Measurements from ENCODE around the gene JMJD6.

Gene JMJD6

DNA sequence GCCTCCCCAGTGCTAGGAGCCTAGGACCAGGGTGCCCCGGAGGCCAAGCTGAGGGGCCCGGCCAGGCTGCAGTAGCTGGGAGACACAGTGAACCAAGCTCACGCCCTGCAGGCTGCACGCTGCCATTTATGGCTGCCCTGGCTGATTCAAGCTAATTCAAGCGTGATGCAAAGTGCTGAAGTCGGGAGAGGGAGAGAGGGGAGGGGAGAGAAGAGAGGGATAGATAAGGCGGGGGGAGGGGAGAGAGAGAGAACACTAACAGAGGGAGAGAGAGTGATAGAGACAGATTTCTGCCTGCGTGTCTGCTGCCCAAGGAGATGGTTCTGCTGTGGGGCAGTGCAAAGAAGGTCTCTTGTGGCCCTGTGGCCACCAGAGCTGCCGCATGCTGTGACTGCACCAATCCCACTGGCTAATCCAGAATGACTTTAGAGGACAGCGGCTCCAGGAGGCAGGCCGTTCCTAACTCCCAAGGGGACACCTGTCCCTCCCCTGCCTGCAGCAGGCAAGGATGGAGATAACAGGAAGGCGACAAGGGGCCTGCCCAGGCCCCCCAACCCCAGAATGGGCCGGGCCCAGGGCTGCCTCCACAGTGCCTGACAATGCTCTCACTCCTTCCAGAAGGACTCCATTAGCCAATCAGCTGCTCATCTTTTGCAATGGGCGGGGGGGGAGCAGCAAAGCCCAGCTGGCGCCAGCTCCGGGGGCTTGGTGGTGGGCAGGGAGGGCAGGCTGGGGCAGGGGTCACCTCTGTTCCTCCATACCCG, 28.5 kb downstream of the JMJD6 start:
- DNase-seq, result no peak

DNA sequence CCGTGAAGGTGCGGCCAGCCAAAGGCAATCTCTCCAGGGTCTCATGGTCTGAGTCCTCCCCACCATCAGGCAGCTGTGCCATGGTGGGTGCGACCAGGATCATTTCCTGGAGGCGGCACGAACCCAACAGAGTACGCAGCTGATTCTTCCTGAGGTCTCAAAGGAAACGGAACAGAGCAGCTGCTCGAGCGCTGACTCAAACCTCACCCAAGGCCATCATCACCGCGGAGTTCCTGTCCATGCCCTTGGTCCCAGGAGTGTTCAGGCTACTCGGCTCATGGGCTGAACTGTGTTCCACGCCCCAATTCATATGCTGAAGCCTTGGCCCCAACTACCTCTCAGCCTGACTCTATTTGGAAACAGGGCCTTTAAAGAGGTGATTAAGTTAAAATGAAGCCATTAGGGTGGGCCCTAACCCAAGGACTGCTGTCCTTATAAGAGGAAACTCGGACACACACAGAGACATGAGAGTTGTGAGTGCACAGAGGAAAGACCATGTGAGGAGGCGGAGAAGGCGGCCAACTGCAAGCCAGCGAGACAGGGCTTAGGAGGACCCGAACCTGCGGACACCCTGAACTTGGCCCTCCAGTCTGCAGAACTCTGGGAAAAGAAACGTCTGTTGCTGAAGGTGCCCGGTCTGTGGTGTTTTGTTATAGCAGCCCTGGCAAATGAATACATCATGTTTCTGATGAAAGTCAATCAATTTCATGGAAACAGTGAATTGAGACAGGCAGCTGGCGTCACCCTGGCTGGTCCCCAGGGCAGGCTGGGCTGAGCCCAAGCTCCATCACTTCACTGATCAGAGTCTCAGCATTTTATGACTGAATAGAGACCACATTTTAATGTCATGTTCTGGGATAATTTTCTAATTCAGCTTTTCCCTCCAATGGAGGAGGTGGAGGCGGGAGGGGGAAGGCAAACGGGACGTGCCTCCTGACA, 29.4 kb downstream of the JMJD6 start:
- DNase-seq, result peak; percentile 29

DNA sequence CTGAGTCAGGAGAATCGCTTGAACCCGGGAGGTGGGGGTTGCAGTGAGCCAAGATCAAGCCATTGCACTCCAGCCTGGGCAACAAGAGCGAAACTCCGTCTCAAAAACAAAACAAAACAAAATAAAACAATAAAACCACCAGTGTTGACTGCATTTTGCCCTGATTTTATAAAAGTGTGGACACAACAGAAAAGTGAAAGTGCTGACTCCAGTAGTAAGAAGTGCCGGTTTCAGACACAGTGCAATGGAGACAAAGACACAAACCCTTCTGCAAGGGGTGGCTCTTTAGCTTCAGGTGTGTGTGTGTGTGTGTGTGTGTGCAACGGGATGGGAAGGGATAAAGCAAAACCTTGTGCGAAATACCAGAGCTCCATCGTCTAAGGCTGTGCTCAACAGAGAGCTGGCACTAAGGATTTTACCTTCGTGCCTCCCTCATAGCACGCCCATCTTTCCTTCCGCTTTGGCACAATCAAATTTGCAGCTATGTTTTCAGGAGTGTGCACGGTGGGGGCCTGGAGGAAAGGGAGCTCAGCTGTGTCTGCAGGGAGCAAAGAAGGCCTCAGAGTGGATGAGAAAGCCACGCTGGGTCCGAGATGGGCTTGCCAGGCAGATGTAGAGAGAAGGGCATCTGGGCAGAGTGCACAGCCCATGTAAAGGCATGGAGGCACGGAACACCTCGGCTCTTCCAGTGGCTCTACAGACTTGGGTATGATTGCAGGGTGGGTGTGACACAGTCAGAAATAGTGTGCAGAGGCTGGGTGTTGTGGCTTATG, 31.2 kb downstream of the JMJD6 start:
- no peak for DNase-seq

DNA sequence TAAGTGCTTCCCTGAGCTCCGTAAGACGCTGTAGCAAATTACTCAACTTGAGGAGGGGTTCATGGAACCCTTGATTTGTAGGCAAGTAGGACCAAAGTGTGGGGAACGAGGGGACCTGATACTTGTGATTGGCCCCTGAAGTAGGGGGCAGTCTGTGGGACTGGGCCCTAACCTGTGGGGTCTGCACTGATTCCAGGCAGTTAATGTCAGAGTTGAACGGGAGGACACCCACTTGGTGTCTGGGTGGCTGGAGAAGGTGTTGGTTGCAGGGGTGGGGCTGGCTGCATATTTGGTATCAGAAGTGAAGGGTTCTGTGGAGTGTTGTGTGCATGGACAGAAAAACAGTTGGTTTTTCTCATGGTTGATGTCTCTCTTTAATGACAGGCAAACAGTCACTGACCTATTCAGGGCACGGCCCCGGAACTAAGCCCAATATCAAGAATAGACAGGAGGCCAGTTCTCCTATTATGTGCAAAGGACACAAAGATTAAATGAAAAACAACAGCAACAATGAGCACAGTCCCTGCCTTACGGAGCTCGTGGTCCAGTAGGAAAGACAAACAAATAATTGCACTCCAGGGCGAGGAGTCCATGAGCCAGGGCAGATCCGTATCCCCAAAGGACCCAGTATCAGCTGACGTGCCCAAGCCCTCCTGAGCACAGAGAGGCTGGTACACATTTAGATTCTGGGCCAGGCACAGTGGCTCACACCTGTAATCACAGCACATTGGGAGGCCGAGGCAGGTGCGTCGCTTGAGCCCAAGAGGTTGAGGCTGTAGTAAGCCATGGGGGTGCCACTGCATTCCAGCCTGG, 34.8 kb downstream of the JMJD6 start:
- no peak for DNase-seq

DNA sequence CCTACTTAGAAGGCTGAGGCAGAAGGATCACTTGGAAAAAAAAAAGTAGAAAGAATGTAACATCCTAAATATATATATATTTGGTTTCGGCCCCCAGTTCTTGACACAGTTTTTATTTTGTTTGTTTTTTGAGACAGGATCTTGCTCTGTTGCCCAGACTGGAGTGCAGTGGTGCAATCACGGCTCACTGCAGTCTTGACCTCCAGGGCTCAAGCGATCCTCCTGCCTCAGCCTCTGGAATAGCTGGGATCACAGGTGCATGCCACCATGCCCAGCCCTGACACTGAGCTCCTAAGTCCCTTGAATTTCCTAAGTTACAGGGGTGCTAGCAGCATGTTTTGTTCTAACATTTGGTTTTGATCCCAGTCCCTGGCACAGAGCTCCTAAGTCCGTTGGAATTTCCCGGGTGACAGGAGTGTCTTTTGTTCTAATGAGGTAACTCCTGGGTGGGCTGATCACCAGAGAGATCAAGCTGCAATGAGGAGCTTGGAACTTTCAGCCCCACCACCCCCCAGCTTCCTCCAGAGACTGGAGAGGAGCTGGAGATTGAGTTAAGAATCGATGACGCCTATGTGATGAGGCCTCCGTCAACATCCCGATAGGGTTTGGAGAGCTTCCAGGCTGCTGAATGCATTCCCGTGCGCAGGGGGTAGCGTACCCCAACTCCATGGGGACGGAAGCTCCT, 35.7 kb downstream of the JMJD6 start:
- no peak for DNase-seq

DNA sequence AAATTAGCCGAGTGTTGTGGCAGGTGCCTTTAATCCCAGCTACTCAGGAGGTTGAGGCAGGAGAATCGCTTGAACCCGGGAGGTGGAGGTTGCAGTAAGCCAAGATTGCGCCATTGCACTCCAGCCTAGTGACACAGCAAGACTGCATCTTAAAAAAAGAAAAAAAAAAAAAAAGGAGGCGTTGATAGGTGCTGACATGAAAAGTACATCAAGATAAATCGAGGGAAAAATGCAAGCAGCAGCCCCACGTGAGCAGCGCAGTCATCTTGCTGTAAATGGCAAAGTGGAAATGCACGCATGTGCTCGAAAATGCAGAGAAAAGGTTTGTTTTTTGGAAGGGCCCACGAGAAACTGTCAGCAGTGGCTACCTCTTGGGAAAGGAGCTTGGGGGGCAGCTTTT, 36.5 kb downstream of the JMJD6 start:
- DNase-seq, result no peak

DNA sequence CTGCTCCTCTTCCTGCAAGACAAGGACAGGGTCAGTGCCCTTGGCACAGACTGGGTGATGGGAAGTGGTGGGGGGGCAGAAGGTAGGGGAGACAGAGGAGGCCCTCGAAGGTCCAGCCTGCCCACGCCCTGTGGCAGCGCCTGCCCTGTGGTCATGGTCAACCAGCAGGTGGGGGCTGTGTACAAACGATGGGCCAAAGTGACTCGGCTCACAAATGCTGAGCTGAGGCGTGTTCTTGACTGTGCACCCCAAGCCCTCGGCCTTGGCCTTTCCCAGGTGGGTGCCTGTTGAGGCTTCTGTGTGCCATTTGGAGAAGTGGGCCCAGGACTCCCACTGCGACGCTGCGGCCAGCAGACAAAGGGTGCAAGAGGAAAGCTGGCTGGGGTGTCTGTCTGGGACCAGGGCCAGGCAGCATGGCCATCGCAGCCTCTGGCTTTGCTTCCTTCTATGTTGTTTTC, 38.2 kb downstream of the JMJD6 start:
- DNase-seq, result peak; percentile 40

DNA sequence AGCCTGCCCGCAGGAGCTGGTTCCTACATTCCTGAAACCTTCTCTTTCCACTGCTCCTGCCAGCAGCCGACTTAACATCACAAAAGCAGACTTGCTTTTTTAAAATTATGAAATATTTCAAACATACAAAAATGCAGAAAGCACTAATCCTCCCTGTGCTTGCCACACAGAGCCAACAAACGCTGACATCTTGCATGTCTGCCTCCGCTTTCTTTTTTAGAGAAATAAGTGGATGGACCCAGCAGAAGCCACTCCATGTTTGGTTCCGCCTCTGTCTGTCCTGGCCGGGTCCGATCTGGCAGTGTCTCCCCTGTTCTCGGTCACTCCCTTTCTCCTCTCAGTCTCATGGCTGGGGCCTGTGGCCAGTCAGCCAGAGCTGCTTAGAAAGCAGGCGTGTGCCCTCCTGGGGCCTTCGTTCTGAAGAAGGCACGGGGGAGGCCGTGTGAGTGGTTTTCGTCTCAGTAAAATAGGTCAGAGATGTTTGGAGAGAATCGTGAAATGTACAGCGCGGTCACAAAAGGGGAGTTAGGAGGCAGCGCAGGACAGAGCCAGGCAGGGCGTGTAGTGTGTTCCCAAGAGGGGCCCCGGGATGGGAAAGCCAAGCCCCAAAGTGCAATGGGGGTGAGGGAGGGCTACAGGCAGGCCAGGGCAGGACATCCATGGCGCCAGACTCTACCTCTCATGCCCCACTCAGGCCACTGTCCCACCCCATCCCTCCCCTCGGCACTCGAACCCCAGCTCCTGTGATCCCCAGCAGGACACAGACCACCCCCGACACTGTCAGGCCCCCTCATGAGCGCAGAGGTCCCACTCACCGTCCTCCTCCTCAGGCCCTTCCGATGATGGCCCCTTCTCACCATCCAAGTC, 38.9 kb downstream of the JMJD6 start:
- DNase-seq, result no peak

DNA sequence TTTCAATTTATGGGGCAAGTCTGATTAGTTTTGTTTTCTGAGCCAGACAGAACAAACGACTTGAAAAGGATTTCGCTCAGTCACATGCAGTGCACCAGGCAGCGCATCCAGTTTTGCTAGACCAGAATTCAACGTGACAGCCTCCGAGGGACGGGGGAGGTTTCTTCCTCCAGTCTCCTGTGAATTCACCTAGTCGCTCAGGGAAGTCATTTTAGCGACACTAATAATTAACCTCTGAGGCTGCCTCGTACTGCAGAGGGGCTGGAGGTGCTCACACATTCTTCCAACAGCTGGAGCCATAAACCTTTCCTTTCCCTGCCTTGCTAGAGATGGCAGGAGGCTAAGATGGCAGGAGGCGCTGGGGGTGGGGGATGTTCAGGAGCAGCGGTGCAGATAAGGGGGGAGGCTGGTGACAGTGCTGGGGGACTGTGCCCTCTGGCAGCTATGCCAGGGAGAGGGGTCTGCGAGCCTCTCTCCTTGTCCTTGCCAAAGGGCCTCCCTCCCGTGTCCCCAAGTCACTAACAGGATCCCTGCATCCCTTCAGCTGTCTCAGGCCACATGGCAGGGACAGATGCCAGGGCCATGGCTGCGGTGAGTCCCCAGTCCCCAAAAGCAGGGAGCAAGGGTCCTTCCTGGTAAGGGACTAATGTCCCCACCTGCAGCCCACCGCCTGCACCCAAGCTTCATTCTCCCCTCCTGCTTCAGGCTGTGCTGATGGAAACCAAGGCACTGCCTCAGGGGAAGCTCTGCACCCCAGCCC, 39.7 kb downstream of the JMJD6 start:
- DNase-seq, result no peak

DNA sequence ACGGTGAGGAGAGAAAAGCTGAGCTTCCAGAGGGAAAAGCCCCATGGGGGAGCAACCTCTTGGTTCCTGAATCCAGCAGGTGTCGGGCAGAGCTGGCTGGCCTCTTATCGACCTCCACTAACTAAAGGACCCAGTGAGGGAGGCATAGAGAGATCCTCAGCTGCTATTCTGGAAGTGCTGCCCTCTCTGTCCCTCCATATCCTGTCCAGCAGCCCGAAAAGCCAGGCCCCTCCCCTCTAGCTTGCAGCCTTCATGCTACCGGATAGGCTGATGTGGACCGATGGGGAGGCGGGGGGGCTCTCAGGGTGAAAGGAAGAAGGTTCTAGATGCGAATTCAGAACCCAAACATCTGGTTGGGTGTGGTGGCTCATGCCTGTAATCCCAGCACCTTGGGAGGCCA, 40.6 kb downstream of the JMJD6 start:
- DNase-seq, result no peak

DNA sequence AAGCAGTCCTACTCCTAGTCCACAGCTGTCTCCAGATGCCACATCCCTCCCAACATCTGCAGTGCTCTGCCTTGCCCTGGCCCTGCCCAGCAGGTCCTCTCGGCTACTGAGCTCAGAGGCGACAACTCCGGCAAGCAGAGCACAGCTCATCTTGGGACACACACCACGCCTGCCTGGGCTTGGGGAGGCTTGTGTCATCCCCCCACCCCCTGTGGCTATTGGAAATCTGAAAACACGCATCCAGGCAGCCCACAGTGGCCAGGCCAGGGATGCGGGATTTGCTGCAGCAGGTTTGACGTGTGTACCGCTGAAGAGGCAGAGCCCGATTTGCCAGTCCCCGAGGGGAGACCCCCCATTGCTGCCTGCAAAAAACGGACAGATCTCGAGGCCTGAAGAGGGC, 41.0 kb downstream of the JMJD6 start:
- DNase-seq, result no peak

DNA sequence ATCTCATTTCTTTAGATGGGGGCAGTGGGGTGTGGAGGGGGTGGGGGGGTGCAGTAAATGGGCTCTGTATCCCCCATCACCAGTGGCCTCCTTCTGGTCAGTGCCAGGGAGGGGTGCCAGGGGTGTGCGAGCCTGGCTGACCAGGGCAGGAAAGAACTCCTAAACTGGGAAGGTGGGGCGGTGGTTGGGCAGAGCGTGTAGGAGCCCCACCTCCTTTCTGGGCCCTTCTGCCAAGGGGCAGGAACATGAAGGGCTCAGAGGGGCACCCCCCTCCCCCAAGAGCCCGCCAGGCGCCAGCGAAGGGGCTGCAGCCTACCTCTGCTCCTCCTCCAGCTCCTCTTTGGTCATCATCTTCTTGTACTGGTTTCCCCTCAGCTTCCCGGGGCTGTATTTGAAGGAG, 41.6 kb downstream of the JMJD6 start:
- no peak for DNase-seq

DNA sequence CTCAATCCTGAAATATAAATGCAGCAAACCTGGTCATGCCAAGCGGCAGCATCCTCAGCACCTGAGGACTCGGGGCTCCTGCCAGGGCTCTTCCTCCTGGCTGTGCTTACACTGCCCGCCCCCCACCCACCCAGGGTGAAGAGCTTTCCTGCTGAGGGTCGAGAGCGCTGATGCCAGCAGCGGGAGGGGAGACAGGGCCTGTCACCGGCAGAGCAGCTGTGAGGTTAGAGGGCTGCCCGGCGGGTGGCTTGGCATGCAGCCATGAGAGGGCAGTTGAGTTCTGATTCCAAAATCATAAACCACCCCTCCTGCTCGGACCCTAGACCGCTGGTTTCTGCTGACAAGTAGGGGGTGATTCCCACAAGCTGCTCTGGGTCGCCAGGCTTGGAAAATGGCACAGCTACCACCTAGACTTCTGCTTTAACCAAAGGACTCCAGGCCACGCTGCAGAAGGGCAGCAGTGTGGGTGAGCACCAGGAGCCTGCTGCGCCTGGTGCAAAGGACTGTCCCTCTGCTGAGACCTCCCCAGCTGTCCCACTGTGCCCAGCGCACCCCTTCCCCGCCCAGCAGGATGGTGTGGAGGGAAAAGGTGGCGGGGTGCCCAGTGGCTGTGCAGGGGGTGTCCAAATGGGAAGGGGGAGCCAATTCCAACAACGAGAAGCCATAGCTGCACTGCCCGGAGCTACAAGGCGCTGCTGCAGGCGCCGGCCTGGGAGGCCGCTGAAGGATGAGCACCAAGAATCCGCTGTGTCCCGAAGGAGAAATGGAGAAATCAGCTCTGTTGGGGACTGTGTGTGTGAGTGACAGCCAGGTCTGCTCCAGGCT, 42.3 kb downstream of the JMJD6 start:
- DNase-seq, result no peak

DNA sequence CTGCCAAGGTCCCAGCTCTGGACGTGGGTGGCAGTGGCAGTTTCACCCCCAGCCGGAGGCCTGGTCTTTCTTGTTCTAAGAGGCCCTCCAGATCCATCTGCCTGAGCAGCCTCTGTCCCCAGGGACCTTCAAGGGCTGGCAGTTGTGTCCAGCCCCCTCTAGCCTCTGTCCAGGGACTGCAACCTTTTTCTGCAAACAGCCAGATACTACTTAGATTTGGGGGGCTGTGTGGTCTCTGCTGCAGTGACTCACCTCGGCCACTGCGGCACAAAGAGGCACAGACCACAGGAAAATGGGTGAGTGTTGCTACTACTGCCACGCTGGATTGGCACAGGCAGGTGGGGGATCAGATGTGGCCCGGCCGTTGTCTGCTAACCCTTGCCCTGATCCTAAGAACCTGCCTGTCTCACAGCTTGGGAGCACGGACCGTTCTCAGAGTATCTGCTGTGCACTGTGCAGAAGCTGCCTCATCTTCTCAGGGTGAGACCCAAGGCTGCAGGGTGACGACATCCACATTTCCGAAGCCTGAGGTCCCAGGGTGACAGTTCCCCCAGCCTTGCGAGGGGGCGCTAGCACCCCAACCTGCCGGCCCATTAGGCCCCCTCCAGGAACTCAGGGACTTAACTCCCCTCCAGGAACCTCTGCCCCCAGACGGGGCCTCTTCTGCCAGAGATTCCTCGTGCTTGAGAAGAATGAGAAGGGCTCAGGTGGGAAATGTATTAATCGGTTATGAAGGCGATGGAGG, 43.2 kb downstream of the JMJD6 start:
- no peak for DNase-seq

DNA sequence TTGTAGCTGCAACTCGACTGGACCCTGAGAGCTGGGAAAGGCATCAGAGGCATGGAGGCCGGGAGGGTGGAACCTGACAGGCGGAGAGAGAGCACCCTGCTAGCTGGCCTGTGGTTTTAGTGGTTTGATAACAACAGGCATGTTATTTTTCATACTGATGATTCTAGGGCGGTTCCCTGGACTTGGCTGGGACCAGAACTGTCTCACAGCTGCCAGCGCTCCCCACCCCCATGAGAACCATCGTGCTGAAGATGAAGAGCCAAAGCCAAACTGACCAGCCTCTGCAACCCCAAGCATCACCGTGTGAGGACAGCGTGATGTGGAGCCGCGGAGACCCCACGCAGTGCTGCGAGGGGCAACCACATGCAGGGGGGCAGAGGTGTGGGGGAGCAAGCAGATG, 44.1 kb downstream of the JMJD6 start:
- no peak for DNase-seq

DNA sequence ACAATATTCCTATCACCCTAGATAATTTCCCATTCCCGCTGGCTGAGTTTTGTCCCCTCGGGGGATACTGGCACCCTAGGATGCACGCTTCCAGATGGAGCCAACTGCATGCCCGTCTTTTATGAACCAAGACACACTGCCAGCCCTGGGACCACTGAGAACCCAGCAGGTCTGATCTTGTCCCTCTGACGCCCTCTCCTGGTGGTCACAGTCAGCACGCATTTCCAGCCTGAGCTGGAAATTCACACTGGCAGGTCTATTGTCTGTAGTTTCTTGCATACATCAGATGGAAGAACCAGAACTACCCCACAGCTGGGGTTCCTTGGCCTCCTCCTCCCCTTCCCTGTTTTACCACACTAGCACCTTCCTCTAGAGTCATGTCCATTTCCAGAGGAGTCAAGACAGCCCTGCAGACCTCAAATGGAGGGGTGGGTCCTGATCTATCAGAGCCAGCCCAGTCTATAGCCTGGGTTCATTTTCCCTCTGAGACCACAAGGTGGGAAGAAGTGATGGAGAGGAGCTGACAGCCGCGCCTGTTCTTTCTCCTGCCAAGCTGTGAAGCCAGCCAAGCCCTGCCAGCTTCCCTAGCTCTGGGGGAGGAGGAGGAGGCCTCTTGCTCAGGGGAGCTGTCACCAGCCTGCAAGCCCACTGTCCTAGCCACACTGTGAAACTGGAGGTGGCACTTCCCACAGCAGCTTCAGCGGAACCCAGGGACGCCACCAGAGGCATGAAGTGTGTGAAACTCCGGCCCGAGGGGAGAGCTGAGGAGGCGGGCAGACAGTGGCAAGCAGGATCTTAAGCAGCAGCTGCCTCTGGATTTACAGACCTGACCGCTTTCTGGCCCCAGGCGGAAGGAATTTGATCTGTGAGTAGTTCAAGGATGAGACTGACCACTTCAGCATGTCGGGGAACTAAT, 44.9 kb downstream of the JMJD6 start:
- peak; percentile 62 for DNase-seq

DNA sequence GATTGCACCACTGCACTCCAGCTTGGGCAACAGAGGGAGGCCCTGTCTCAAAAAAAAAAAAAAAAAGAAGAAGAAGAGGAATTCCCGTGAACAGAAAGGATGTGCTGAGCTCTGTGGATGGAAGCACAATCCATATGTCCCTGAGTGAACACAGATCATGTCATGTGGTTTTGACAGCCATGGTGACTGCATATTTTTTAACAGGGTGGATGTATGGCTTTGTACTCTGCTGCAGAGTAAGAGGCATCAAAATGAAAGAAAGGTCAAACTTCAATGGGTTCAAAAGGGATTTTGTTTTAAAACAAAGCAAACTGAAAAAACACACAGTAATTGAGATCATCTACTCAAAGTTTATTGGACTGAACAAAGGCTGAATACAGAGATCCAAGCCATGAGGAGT, 47.2 kb downstream of the JMJD6 start:
- DNase-seq, result no peak

All from EL (cell line).